Measurements from ENCODE around the gene GINS2.

Gene GINS2

GRCh38 chr16:85637061-85637807 is 51.5 kb downstream of the GINS2 start:
- DNase-seq, result no peak

- no peak for DNase-seq
Measured at GRCh38 chr16:85636234-85636812, 52.4 kb downstream of the GINS2 start.

GRCh38 chr16:85635545-85636140 is 53.1 kb downstream of the GINS2 start:
- DNase-seq, result no peak

GRCh38 chr16:85634747-85635544 is 53.8 kb downstream of the GINS2 start:
- no peak for DNase-seq

- DNase-seq, result no peak
Measured at GRCh38 chr16:85633888-85634287, 54.9 kb downstream of the GINS2 start.

- no peak for DNase-seq
Measured at GRCh38 chr16:85633438-85633743, 55.4 kb downstream of the GINS2 start.

- no peak for DNase-seq
Measured at GRCh38 chr16:85632709-85633437, 55.9 kb downstream of the GINS2 start.

- DNase-seq, result no peak
Measured at GRCh38 chr16:85631802-85632393, 56.9 kb downstream of the GINS2 start.

GRCh38 chr16:85631230-85631629 is 57.5 kb downstream of the GINS2 start:
- no peak for DNase-seq

- no peak for DNase-seq
Measured at GRCh38 chr16:85629853-85630252, 58.9 kb downstream of the GINS2 start.

GRCh38 chr16:85629326-85629725 is 59.4 kb downstream of the GINS2 start:
- no peak for DNase-seq

GRCh38 chr16:85628645-85629044 is 60.1 kb downstream of the GINS2 start:
- DNase-seq, result no peak

GRCh38 chr16:85628265-85628556 is 60.5 kb downstream of the GINS2 start:
- no peak for DNase-seq

GRCh38 chr16:85627526-85628264 is 61.1 kb downstream of the GINS2 start:
- no peak for DNase-seq

- no peak for DNase-seq
Measured at GRCh38 chr16:85627089-85627488, 61.7 kb downstream of the GINS2 start.
